Kidney (tissue), 14 donors: ENCODE results near the gene CENATAC. TPM values are rescaled to one million over a fixed set of nuclear protein-coding genes. Genes with fewer than 3 reads are reported as not detected.
"Not testable (repeated sequence)": the region's sequence is repeated elsewhere in the genome, so short reads cannot be mapped to it uniquely, and the experiment has no call there.

Experiments
- DNase-seq, 5 donors: peaks; one replicate each; pipeline ENCODE4 v3.0.0-alpha.2; 2013 to 2020
- FAIRE-seq: peaks from 2 replicates; lab custom pipeline; 2012; peaks lifted over from hg19 to GRCh38; lab: Jason Lieb, UNC
- H3K27ac ChIP-seq, 2 donors: one replicate each; pipeline ENCODE4 v1.7.0; 2013; ENCODE audit warnings: low read depth in 2 of 2, low read length in 2 of 2, inconsistent platforms in 1 of 2
- H3K27me3 ChIP-seq: one replicate; pipeline ENCODE4 v1.7.1; 2013; ENCODE audit warnings: low read length, inconsistent platforms; ENCODE audit not compliant: control insufficient read depth, insufficient read depth
- H3K36me3 ChIP-seq, 3 donors: one replicate each; pipeline versions ENCODE4 v1.7.0 to v1.7.1; 2013; ENCODE audit warnings: low read length in 3 of 3, control low read depth in 1 of 3, inconsistent platforms in 1 of 3; ENCODE audit not compliant: insufficient read depth in 3 of 3, control insufficient read depth in 2 of 3
- H3K4me1 ChIP-seq, 3 donors: one replicate each; pipeline versions ENCODE4 v1.7.0 to v1.7.1; 2013; ENCODE audit warnings: low read length in 3 of 3, inconsistent platforms in 1 of 3, low read depth in 1 of 3; ENCODE audit not compliant: control insufficient read depth in 2 of 3, insufficient read depth in 2 of 3
- H3K4me3 ChIP-seq, 3 donors: one replicate each; pipeline versions ENCODE4 v1.7.0 to v1.8.1; 2013; ENCODE audit warnings: low read length in 3 of 3, control low read depth in 1 of 3, inconsistent platforms in 1 of 3
- H3K9ac ChIP-seq, 3 donors: one replicate each; pipeline versions ENCODE4 v1.7.0 to v1.7.1; 2013; ENCODE audit warnings: low read length in 3 of 3, control low read depth in 1 of 3, inconsistent platforms in 1 of 3
- H3K9me3 ChIP-seq, 3 donors: one replicate each; pipeline versions ENCODE4 v1.7.0 to v1.7.1; 2013; ENCODE audit warnings: low read length in 3 of 3, control low read depth in 1 of 3, inconsistent platforms in 1 of 3; ENCODE audit not compliant: control insufficient read depth in 2 of 3, insufficient read depth in 1 of 3
- intact Hi-C: fragments of 100-400 bp; cut with DNase I; formaldehyde crosslinking; loops from one replicate; pipeline ENCODE4 v1.11.1; 2022
- polyA plus RNA-seq: library from polyadenylated mRNA; stranded (reverse); fragments of 350-450 nt; fragmentation: Illumina TruSeq; extraction: RNeasy Lipid Tissue Mini Kit (QIAGEN cat#74804); gene quantifications from one replicate; pipeline ENCODE4 v1.2.3, GENCODE V29; 2014; ENCODE audit warnings: low read depth, low replicate concordance; ENCODE audit not compliant: insufficient read depth
- total RNA-seq: library from RNA; stranded (reverse); fragmentation: NEBNext Ultra II Directional; extraction: Animal tissue kit (Norgen Biotek cat#: 25700); gene quantifications from one replicate; pipeline ENCODE4 v1.2.1, GENCODE V29; 2021
- TF ChIP-seq, protein P1 (sequence below): IDR thresholded peaks from 3 replicates; pipeline ENCODE4 v1.5.1; 2012; ENCODE audit warnings: mild to moderate bottlenecking, moderate library complexity, borderline replicate concordance; ENCODE audit not compliant: insufficient read depth; ENCODE audit errors: extremely low read depth
- donor health status: control.
- donor health status: control.
- donor health status: control.
- donor health status: control.
- donor health status: control.
- donor health status: DM: yes; HTN: yes; CAD: no.
- donor health status: Normal renal cell carcinoma (clear cell type).

CENATAC gene
- total and polyA plus RNA-seq, 2 donors from 2014 or later, result 19.8 to 45.0 TPM

DNA sequence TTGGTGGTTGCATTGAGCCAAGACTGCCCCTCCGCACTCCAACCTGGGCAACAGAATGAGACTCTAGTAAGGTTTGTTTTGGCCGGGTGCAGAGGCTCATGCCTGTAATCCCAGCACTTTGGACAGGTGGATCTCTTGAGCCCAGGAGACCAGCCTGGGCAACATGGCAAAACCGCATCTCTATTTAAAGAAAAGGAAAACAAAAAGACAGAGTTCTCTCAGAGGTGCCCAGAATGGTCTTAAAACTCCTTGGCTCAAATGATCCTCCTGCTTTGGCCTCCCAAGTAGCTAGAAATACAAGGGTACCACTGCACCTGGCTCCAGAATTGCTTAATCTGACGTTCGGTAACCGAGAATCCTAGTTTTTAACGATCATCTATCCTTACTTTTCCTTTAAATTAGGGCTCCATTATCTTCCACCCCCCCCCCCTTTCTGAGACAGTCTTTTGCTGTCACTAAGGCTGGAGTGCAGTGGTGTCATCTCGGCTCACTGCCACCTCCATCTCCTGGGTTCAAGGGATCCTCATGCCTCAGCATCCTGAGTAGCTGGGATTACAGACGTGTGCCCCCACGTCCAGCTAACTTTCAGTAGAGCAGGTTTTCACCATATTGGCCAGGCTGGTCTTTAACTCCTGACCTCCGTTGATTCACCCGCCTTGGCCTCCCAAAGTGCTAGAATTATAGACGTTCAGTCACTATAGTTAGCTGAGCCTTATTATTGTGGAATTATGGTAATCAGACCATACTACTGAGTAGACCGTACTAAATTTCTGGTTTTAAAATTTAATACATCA lies 18.5 kb downstream of the CENATAC start:
- Histone ChIP-seq H3K36me3 (peaks cover 10 to 28% (median 22%) of the 10 kb centered on the region in 3 donors), H3K9me3 (no peaks in the 10 kb centered on the region), H3K27ac (no peak overlapping the region), H3K4me1 (peaks cover 0 to 18% (median 12%) of the 10 kb centered on the region in 3 donors), H3K27me3 (no peaks in the 10 kb centered on the region), H3K4me3 (peak overlapping the region in 1 of 3 donors; percentile 84), H3K9ac (peak overlapping the region in 1 of 3 donors; percentile 29)
- TF ChIP-seq, protein P1, sequence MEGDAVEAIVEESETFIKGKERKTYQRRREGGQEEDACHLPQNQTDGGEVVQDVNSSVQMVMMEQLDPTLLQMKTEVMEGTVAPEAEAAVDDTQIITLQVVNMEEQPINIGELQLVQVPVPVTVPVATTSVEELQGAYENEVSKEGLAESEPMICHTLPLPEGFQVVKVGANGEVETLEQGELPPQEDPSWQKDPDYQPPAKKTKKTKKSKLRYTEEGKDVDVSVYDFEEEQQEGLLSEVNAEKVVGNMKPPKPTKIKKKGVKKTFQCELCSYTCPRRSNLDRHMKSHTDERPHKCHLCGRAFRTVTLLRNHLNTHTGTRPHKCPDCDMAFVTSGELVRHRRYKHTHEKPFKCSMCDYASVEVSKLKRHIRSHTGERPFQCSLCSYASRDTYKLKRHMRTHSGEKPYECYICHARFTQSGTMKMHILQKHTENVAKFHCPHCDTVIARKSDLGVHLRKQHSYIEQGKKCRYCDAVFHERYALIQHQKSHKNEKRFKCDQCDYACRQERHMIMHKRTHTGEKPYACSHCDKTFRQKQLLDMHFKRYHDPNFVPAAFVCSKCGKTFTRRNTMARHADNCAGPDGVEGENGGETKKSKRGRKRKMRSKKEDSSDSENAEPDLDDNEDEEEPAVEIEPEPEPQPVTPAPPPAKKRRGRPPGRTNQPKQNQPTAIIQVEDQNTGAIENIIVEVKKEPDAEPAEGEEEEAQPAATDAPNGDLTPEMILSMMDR, result no peak
- intact Hi-C loops, result no loop called here
- DNase-seq (no peak), FAIRE-seq (no peak)

DNA sequence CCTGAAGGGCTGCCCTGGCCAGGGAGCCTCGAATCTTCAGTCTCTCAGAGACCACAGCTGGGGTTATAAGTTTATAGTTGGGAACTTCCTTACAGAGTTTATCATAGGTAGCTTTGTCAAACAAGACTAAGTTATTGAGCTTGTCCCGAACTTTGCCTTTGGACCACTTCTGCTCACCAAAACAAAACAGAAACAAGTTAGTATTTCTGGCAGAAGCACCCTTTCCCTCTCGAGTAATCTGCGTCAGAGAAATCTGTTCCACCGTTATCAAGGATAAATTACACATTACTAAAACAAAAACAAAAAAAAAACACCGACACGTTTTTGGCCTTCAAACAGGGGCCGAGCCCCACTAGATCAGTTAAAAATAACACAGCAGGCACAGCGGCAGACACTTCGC lies 19.4 kb downstream of the CENATAC start:
- FAIRE-seq, H3K27me3 ChIP-seq, DNase-seq, H3K9me3 ChIP-seq, intact Hi-C loops: not testable (repeated sequence)
- peaks cover 0 to 20% (median 16%) of the 10 kb centered on the region in 3 donors for H3K4me1 ChIP-seq
- H3K9ac ChIP-seq, result peak overlapping the region; percentile 50 to 99 (median 80)
- peaks cover 12 to 28% (median 20%) of the 10 kb centered on the region in 3 donors for H3K36me3 ChIP-seq
- peak overlapping the region; percentile 84 to 99 (median 98) for H3K4me3 ChIP-seq
- peak overlapping the region in 1 of 2 donors; percentile 94 for H3K27ac ChIP-seq

DNA sequence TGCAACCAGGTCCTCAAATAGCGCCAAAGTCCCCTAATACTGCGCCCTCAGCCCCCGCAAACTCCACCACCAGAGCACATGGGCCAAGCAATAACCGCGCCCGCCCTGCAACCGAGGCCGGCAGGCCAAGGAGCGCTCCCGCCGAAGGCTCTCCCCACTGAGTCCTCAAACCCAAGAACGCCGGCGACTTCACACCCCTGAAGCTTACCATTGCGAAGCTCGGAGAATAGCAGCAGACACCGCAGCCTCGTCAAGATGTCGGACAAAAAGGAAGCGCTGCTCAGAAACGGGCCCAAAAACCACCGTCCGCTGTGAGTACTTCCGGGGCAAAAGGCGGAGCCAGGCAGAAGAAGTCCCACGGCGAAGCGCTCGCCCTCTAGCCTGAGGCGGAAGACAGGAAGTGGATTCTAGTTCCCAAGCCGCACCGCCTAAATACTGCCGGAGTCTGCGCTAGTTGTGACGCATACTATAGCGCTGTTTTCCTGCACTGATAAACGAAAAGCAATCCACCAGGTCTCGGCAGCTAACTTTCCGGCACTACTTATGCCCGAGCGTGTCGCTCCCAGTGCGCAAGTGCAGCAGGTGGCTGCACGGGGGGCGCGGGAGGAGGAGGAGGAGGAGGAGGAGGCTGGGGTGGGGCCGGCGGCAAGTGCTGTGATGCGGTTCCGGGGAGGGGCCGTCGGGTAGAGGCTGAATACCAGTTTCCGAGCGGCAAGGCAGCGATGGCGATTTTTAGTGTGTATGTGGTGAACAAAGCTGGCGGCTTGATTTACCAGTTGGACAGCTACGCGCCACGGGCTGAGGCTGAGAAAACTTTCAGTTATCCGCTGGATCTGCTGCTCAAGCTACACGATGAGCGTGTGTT lies 20.4 kb downstream of the CENATAC start, which contains the start of the genes RPS25 and TRAPPC4:
RPS25 (minus strand) TSS at position 270 of the 865 bp plus-strand sequence; CDS start at position 211, 59 bp downstream.
TRAPPC4 (plus strand) TSS at position 693 of the 865 bp plus-strand sequence; CDS start at position 723, 30 bp downstream.
- DNase-seq (peak; percentile 96 to 99 (median 98)), FAIRE-seq (no peak)
- peaks cover 0 to 22% (median 20%) of the 10 kb centered on the region in 3 donors for H3K4me1 ChIP-seq
- peak within 1 kb of the TSS; percentile 94 for H3K27ac ChIP-seq
- H3K27me3 ChIP-seq, result no peaks in the 10 kb centered on the region
- peak within 1 kb of the TSS; percentile 84 to 99 (median 98) for H3K4me3 ChIP-seq
- H3K9ac ChIP-seq, result peak within 1 kb of the TSS; percentile 80 to 99 (median 86)
- peaks cover 10 to 28% (median 15%) of the 10 kb centered on the region in 3 donors for H3K36me3 ChIP-seq
- intact Hi-C loops, result no loop called here
- H3K9me3 ChIP-seq, result no peaks in the 10 kb centered on the region
- TF ChIP-seq, protein P1, result no peak
